Bronchial epithelial cell (primary cell): ENCODE data around the gene DOCK9. TPM values are rescaled to one million over a fixed set of nuclear protein-coding genes. Genes with fewer than 3 reads are reported as not detected.

Experiments
- DNase-seq: peaks from one replicate; pipeline ENCODE4 v3.0.0-alpha.2; 2010; ENCODE audit warnings: low read depth
- FAIRE-seq: peaks from 2 replicates; lab custom pipeline; 2011; peaks lifted over from hg19 to GRCh38; lab: Jason Lieb, UNC
- H3K27me3 ChIP-seq: 2 replicates; pipeline ENCODE4 v1.5.1; 2011; ENCODE audit warnings: low read length; ENCODE audit not compliant: control insufficient read depth, insufficient read depth
- H3K36me3 ChIP-seq: 2 replicates; pipeline ENCODE4 v1.5.1; 2011; ENCODE audit warnings: low read length; ENCODE audit not compliant: control insufficient read depth, insufficient read depth
- H3K4me3 ChIP-seq: 2 replicates; pipeline ENCODE4 v1.5.1; 2011; ENCODE audit warnings: mild to moderate bottlenecking, low read depth, low read length, control low read depth
- total RNA-seq: library from RNA; depleted of rRNA; stranded (reverse); fragments of >200 nt; gene quantifications from 2 replicates; pipeline ENCODE4 v1.2.1, GENCODE V29; 2014
- TF ChIP-seq, protein P1 (sequence below): IDR thresholded peaks from 2 replicates; pipeline ENCODE4 v1.5.1; 2011; ENCODE audit warnings: mild to moderate bottlenecking, moderate library complexity, low read length, control low read depth, inconsistent platforms; ENCODE audit not compliant: insufficient read depth, severe bottlenecking

The DOCK9 gene
- total RNA-seq, 1 donor from 2014 or later = 72.9 TPM

DNA sequence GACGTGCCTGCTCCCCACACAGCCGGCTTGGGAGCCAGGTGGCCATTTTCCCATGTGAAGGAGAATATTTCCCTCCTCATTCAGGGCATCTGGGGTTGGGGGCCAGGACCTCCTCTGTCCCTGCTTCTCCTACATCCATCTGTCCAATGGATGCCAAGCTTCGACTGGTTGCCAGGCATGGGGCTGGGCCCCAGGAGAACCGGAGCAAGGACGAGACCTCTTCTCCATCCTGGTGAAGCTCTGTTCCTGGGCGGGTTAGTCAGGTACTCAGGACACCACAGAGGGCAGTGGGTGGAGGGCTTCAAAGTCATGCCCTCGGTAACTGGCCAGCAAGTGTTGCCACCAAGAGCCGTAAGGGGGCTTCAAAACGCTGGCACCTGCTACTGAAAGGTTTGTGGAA lies 203.1 kb downstream of the DOCK9 start:
- TF ChIP-seq, protein P1, sequence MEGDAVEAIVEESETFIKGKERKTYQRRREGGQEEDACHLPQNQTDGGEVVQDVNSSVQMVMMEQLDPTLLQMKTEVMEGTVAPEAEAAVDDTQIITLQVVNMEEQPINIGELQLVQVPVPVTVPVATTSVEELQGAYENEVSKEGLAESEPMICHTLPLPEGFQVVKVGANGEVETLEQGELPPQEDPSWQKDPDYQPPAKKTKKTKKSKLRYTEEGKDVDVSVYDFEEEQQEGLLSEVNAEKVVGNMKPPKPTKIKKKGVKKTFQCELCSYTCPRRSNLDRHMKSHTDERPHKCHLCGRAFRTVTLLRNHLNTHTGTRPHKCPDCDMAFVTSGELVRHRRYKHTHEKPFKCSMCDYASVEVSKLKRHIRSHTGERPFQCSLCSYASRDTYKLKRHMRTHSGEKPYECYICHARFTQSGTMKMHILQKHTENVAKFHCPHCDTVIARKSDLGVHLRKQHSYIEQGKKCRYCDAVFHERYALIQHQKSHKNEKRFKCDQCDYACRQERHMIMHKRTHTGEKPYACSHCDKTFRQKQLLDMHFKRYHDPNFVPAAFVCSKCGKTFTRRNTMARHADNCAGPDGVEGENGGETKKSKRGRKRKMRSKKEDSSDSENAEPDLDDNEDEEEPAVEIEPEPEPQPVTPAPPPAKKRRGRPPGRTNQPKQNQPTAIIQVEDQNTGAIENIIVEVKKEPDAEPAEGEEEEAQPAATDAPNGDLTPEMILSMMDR = no peak
- Histone ChIP-seq H3K36me3 (no peaks in the 10 kb centered on the region), H3K4me3 (no peak overlapping the region), H3K27me3 (no peaks in the 10 kb centered on the region)
- DNase-seq (no peak), FAIRE-seq (no peak)

GRCh38 chr13:98773921-98774320 lies 203.9 kb downstream of the DOCK9 start:
- Histone ChIP-seq H3K27me3 (no peaks in the 10 kb centered on the region), H3K36me3 (no peaks in the 10 kb centered on the region), H3K4me3 (no peak overlapping the region)
- DNase-seq (no peak), FAIRE-seq (no peak)
- TF ChIP-seq, protein P1 = no peak

DNA sequence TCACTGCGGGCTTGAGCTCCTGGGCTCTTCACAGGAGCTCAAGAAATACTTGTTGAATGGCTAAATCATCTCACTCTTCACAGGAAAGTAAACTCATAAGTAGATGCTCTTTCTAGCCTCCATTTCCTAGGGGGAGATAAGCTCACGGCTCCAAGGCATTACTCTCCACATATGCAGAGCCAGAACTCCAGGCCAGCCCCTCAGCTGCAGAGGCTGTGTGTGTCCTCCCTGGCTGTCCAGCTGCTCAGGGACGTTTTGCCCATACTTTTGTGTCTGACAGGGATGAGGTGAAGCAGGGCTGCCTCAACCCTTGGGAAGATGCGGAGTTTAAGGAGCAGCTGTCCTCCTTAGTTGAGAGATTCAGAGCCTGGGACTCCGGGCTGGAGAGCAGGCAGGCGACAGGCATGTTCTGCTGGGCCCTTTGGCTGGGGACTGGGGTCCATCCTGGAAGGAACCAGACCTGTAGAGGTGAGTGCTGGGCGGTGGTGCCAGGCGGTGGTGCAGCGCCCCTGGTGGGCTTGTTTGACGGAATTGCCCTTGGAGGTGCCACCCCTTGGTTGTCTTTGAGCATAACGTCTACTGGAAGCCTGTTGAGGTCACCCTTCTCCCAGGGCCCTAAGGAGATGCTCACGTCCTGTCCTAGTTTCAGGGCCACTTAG lies 204.9 kb downstream of the DOCK9 start:
- TF ChIP-seq, protein P1 = no peak
- Histone ChIP-seq H3K27me3 (no peaks in the 10 kb centered on the region), H3K36me3 (no peaks in the 10 kb centered on the region), H3K4me3 (no peak overlapping the region)
- DNase-seq (no peak), FAIRE-seq (no peak)

DNA sequence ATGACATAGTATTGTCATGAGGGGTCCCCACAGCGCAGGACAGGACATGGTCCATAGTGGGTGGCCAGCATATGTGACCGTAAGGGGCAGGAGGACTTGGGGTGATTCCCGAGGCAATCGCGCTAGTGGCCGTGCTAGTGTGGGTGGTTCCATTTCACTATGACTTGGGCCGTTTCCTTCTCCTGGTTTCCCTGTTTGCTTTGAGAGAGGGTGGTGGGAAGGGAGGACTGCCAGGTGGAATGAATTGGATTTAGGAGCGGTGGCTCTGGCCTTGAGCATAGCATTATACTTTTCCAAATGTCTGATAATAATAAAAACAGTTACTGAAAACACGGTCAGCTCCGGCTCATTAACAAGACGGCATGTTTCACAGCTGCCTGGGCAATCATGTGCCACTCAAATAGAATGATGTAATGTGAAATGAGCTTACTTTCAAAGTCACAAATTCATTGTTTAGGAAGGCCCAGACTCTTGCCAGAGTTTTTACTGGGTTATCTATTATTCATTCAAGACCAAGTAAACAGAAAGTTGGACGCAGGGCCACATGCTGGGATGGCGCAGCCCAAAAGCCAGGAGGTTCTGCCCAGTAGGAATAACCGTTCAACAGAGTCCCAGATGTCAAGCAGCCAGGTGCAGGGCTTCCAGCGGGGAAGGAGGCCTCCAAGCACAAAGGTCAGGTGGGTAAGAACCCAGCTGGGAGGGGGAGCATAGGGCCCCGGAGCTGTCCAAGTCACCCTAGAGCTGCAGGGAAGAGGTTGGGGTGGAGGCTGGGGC lies 205.8 kb downstream of the DOCK9 start:
- FAIRE-seq = no peak

DNA sequence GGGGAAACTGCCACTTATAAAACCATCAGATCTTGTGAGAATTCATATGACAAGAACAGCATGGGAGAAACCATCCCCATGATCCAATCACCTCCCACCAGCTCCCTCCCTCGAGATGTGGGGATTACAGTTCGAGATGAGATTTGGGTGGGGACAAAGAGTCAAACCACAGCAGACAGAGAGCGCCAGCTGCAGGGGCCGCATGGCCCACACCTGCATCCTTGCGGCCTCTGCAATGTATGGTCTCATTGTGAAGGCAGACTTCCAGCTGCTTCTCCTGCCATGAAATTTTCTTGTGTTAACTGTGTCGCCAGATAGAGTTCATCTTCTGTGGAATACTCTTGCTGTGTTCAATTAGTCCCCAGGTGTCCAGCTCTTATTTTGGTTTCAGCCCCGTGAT lies 208.1 kb downstream of the DOCK9 start:
- TF ChIP-seq, protein P1 = no peak
- FAIRE-seq (no peak), DNase-seq (no peak)
- Histone ChIP-seq H3K36me3 (no peaks in the 10 kb centered on the region), H3K4me3 (no peak overlapping the region), H3K27me3 (no peaks in the 10 kb centered on the region)

More for the DNA sequence above, 205.8 kb downstream of the DOCK9 start:
- no peaks in the 10 kb centered on the region for H3K27me3 ChIP-seq
- H3K4me3 ChIP-seq = no peak overlapping the region
- TF ChIP-seq, protein P1 = no peak
- no peaks in the 10 kb centered on the region for H3K36me3 ChIP-seq
- DNase-seq = no peak
